Ishikawa (cell line): ENCODE measurements around the gene PLS1.

ENCODE experiments used
- CEBPB ChIP-seq: IDR thresholded peaks from 2 replicates; pipeline ENCODE4 v1.6.1; 2012
- CREB1 ChIP-seq: IDR thresholded peaks from 2 replicates; pipeline ENCODE4 v1.6.1; 2012; ENCODE audit warnings: low read depth
- EGR1 ChIP-seq: IDR thresholded peaks from 2 replicates; pipeline ENCODE4 v1.6.1; 2012
- EP300 ChIP-seq: IDR thresholded peaks from 2 replicates; pipeline ENCODE4 v1.6.1; 2012; ENCODE audit warnings: borderline replicate concordance
- NFIC ChIP-seq: IDR thresholded peaks from 2 replicates; pipeline ENCODE4 v1.6.1; 2012
- RAD21 ChIP-seq: IDR thresholded peaks from 2 replicates; pipeline ENCODE4 v1.6.1; 2012; ENCODE audit warnings: low read depth
- TAF1 ChIP-seq: IDR thresholded peaks from 2 replicates; pipeline ENCODE4 v1.6.1; 2012; ENCODE audit warnings: low read depth, mild to moderate bottlenecking
- TCF12 ChIP-seq: IDR thresholded peaks from 2 replicates; pipeline ENCODE4 v1.6.1; 2012; ENCODE audit warnings: low read depth
- YY1 ChIP-seq: IDR thresholded peaks from 2 replicates; pipeline ENCODE4 v1.6.1; 2012; ENCODE audit warnings: low read depth
- TF ChIP-seq, protein P1 (sequence below): IDR thresholded peaks from 2 replicates; pipeline ENCODE4 v1.6.1; 2012; ENCODE audit warnings: low read depth, mild to moderate bottlenecking
- TF ChIP-seq, protein P2 (sequence below): IDR thresholded peaks from 2 replicates; pipeline ENCODE4 v1.6.1; 2012

DNA sequence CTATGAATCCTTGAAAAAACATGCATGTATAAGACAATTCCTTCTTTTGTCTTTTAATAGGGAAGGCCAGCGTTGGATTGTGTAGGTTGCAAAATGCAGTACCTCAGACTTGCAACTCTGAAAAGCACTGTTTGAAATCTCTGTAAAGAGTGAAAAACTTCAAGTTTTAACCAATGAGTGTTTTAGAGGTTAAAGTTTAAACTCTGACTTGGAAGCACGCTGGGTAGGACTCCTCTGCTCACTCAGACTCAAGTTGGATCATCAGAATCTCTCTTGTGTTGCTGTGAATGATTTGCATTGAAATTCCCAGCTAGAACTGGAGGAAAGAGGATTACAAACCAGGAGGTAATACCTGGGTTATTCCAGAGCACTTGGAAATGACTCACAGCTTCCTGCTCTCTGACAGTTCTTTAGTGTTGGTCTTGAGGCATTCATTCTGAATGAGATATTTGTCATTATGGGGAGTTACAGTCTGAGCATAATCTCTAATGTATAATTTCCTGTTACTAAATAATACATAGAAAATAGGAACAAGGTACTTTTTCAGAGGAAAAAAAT lies 49.1 kb downstream of the PLS1 start:
- TF ChIP-seq EGR1: no peak
- no peak for TF ChIP-seq EP300
- TF ChIP-seq, protein P1, sequence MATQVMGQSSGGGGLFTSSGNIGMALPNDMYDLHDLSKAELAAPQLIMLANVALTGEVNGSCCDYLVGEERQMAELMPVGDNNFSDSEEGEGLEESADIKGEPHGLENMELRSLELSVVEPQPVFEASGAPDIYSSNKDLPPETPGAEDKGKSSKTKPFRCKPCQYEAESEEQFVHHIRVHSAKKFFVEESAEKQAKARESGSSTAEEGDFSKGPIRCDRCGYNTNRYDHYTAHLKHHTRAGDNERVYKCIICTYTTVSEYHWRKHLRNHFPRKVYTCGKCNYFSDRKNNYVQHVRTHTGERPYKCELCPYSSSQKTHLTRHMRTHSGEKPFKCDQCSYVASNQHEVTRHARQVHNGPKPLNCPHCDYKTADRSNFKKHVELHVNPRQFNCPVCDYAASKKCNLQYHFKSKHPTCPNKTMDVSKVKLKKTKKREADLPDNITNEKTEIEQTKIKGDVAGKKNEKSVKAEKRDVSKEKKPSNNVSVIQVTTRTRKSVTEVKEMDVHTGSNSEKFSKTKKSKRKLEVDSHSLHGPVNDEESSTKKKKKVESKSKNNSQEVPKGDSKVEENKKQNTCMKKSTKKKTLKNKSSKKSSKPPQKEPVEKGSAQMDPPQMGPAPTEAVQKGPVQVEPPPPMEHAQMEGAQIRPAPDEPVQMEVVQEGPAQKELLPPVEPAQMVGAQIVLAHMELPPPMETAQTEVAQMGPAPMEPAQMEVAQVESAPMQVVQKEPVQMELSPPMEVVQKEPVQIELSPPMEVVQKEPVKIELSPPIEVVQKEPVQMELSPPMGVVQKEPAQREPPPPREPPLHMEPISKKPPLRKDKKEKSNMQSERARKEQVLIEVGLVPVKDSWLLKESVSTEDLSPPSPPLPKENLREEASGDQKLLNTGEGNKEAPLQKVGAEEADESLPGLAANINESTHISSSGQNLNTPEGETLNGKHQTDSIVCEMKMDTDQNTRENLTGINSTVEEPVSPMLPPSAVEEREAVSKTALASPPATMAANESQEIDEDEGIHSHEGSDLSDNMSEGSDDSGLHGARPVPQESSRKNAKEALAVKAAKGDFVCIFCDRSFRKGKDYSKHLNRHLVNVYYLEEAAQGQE: no peak
- TF ChIP-seq, protein P2, sequence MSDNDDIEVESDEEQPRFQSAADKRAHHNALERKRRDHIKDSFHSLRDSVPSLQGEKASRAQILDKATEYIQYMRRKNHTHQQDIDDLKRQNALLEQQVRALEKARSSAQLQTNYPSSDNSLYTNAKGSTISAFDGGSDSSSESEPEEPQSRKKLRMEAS: no peak
- no peak for TF ChIP-seq CREB1
- TF ChIP-seq TAF1: no peak
- no peak for TF ChIP-seq CEBPB
- no peak for TF ChIP-seq YY1
- TF ChIP-seq TCF12: no peak
- no peak for TF ChIP-seq RAD21
- no peak for TF ChIP-seq NFIC
